ENCODE results near the gene GRAP2. TPM values are rescaled to one million over a fixed set of nuclear protein-coding genes. Genes with fewer than 3 reads are reported as not detected.

GRAP2 gene
- total RNA-seq, 4 donors from 2014 or later: 1.4 to 5.8 (median 3.9) TPM

GRCh38 chr22:40010746-40011145 is 109.9 kb downstream of the GRAP2 start:
- no peak for TF ChIP-seq POLR2AphosphoS5 (IDR thresholded peaks at IDR 0.05)
- H3K4me1 ChIP-seq: peaks cover 0 to 8% (median 0%) of the 10 kb centered on the region in 4 donors
- 87% methylated on average over 6 of the region's 6 CpGs for WGBS
- no peaks in the 10 kb centered on the region for H3K36me3 ChIP-seq
- no peak overlapping the region for H3K27ac ChIP-seq (replicated peaks in 1 of 4)
- peaks cover 0 to 54% (median 0%) of the 10 kb centered on the region in 4 donors for H3K27me3 ChIP-seq
- intact Hi-C loops (cut with DNase I): no loop called here
- DNase-seq (ENCODE audit: extremely low spot score): no peak
- no peaks in the 10 kb centered on the region for H3K9me3 ChIP-seq
- no peak overlapping the region for H3K4me3 ChIP-seq

- DNase-seq (ENCODE audit: extremely low spot score): no peak
- peaks cover 0 to 5% (median 0%) of the 10 kb centered on the region in 4 donors for H3K4me1 ChIP-seq
- H3K9me3 ChIP-seq: no peaks in the 10 kb centered on the region
- 86% methylated on average over 5 of the region's 5 CpGs for WGBS
- H3K36me3 ChIP-seq: no peaks in the 10 kb centered on the region
- no peak overlapping the region for H3K27ac ChIP-seq (replicated peaks in 1 of 4)
- intact Hi-C loops (cut with DNase I): no loop called here
- no peak overlapping the region for H3K4me3 ChIP-seq
- TF ChIP-seq CTCF (IDR thresholded peaks at IDR 0.05) (no peak), POLR2AphosphoS5 (IDR thresholded peaks at IDR 0.05) (no peak), POLR2A (IDR thresholded peaks at IDR 0.05; ENCODE audit: low read depth) (no peak), EP300 (IDR thresholded peaks at IDR 0.05) (no peak)
- H3K27me3 ChIP-seq: peaks cover 0 to 59% (median 0%) of the 10 kb centered on the region in 4 donors
These were observed 113.9 kb downstream of the GRAP2 start for GRCh38 chr22:40014667-40015248.

DNA sequence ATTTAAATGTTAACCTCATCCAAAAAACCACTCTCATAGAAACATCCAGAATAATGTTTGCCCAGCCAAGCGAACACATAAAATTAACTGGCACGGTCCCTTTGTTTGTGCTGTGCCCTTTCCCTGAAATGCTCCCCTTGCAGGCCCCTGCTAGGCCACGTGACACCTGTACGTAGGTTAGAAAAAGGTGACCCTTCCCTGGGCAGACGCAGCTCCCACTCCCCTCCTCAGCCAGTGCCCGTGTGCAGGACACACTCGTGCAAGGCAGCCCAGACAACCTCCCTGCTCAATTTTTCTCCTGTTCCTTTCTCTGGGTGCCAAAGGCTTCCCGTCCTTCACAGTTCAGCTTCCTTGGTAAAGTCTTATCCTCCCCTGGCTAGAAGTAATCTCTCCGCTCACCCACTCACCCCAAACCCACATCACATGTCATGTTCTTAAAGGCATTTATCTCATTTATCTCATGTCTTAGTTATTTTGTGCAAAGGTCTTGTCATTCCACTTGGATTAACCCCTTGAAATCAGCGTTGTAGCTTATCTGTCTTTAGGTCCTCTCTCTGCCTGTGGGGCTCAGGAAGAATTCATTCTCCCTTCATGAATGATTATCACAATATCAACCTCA is 114.6 kb downstream of the GRAP2 start:
- H3K27ac ChIP-seq (replicated peaks in 1 of 4): no peak overlapping the region
- no peaks in the 10 kb centered on the region for H3K9me3 ChIP-seq
- H3K4me1 ChIP-seq: no peaks in the 10 kb centered on the region
- TF ChIP-seq POLR2AphosphoS5 (IDR thresholded peaks at IDR 0.05) (no peak), EP300 (IDR thresholded peaks at IDR 0.05) (no peak), POLR2A (IDR thresholded peaks at IDR 0.05; ENCODE audit: low read depth) (no peak), CTCF (IDR thresholded peaks at IDR 0.05) (no peak)
- no peak overlapping the region for H3K4me3 ChIP-seq
- WGBS: 77% methylated on average over 10 of the region's 10 CpGs
- H3K27me3 ChIP-seq: peaks cover 0 to 54% (median 0%) of the 10 kb centered on the region in 4 donors
- intact Hi-C loops (cut with DNase I): no loop called here
- H3K36me3 ChIP-seq: no peaks in the 10 kb centered on the region
- DNase-seq (ENCODE audit: extremely low spot score): no peak

DNA sequence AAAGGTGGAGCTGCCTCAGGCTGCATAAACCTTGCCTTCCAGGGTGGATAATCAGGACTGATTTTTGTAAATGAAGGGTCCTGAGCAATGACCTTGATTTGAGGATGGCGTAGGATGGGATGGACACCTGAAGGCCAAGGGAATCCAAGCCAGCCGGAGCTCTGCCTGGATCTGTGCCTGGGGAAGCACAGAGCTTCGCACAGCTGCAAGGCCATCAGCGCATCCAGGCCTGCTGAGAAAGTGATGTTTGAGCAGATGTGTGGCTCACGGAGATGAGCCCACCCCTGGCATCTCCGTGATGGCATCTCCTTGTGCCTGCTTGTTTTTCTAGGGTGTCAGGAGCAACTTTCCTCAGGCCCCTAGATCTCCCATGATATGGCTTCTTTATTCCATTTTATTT is 117.2 kb downstream of the GRAP2 start:
- TF ChIP-seq EP300 (IDR thresholded peaks at IDR 0.05) (no peak), POLR2AphosphoS5 (IDR thresholded peaks at IDR 0.05) (no peak), POLR2A (IDR thresholded peaks at IDR 0.05; ENCODE audit: low read depth) (no peak), CTCF (IDR thresholded peaks at IDR 0.05) (no peak)
- no peaks in the 10 kb centered on the region for H3K36me3 ChIP-seq
- H3K27ac ChIP-seq (replicated peaks in 1 of 4): no peak overlapping the region
- peaks cover 0 to 35% (median 0%) of the 10 kb centered on the region in 4 donors for H3K27me3 ChIP-seq
- no peaks in the 10 kb centered on the region for H3K9me3 ChIP-seq
- H3K4me1 ChIP-seq: no peaks in the 10 kb centered on the region
- DNase-seq (ENCODE audit: extremely low spot score): no peak
- no peak overlapping the region for H3K4me3 ChIP-seq
- WGBS: 91% methylated on average over 6 of the region's 6 CpGs
- intact Hi-C loops (cut with DNase I): no loop called here

DNA sequence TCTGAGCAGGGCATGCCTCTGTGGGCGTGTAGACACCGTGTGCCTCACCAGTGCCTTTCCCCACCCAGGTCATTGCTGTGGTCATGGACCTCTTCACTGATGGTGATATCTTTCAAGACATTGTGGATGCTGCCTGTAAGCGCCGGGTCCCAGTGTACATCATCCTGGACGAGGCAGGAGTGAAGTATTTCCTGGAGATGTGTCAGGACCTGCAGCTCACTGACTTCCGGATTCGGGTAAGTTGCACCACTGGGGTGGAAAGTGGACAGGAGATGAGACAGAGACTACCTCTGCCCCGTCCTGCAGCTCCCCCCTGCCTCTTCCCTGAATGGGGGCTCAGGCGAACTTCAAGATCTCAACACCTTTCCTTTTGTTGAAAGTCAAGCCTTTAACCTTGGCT is 118.2 kb downstream of the GRAP2 start:
- H3K4me3 ChIP-seq: no peak overlapping the region
- no peaks in the 10 kb centered on the region for H3K36me3 ChIP-seq
- intact Hi-C loops (cut with DNase I): no loop called here
- H3K27me3 ChIP-seq: peaks cover 0 to 45% (median 0%) of the 10 kb centered on the region in 4 donors
- no peak for TF ChIP-seq POLR2AphosphoS5 (IDR thresholded peaks at IDR 0.05)
- TF ChIP-seq EP300 (IDR thresholded peaks at IDR 0.05): no peak
- H3K27ac ChIP-seq (replicated peaks in 1 of 4): no peak overlapping the region
- DNase-seq (ENCODE audit: extremely low spot score): no peak
- no peaks in the 10 kb centered on the region for H3K4me1 ChIP-seq
- WGBS: 84% methylated on average over 3 of the region's 9 CpGs
- H3K9me3 ChIP-seq: no peaks in the 10 kb centered on the region

All from esophagus muscularis mucosa (tissue), 4 donors.